Left colon (tissue), 2 donors: Measurements from ENCODE around the gene ADAMTS17. TPM values are rescaled to one million over a fixed set of nuclear protein-coding genes. Genes with fewer than 3 reads are reported as not detected.

Experiments used
- ATAC-seq: fragments of 200-7000 bp; cut with Tn5 transposase; one replicate; pipeline ENCODE4 v1.9.1; 2020; ENCODE audit warnings: mild to moderate bottlenecking, moderate library complexity
- DNase-seq, 2 donors: peaks; one replicate each; pipeline ENCODE4 v3.0.0-alpha.2; 2020
- intact Hi-C, 2 donors: fragments of 100-400 bp; cut with DNase I in 1 of 2; cut with micrococcal nuclease in 1 of 2; formaldehyde crosslinking; loops; one replicate each; pipeline versions ENCODE4 v1.11.2 to v1.14.0; 2022; cut with DNase I, micrococcal nuclease
- total RNA-seq, 2 donors: library from RNA; stranded (reverse); fragmentation: NEBNext Ultra II Directional; extraction: Animal tissue kit (Norgen Biotek cat#: 25700); gene quantifications; one replicate each; pipeline ENCODE4 v1.2.1, GENCODE V29; 2021
- donor health status: DM: no; HTN: no; CAD: no.
- donor health status: DM: yes; HTN: yes; CAD: no.

ADAMTS17 gene
- total RNA-seq, 2 donors from 2014 or later = 5.9 to 7.4 TPM

GRCh38 chr15:100008258-100008657 lies 333.5 kb downstream of the ADAMTS17 start:
- intact Hi-C loops = no loop called here
- DNase-seq (no peak), ATAC-seq (no peak)

GRCh38 chr15:100007609-100008008 lies 334.2 kb downstream of the ADAMTS17 start:
- ATAC-seq (no peak), DNase-seq (no peak)
- intact Hi-C loops = no loop called here

- intact Hi-C loops = no loop called here
- DNase-seq (no peak), ATAC-seq (no peak)
Observed at GRCh38 chr15:100005715-100006114, 336.1 kb downstream of the ADAMTS17 start.

- intact Hi-C loops = no loop called here
- ATAC-seq (no peak), DNase-seq (no peak)
Observed at GRCh38 chr15:100005013-100005412, 336.8 kb downstream of the ADAMTS17 start.

GRCh38 chr15:100002787-100003536 lies 338.8 kb downstream of the ADAMTS17 start:
- no peak for DNase-seq

GRCh38 chr15:100002086-100002620 lies 339.6 kb downstream of the ADAMTS17 start:
- DNase-seq = no peak

More at GRCh38 chr15:100002787-100003536, 338.8 kb downstream of the ADAMTS17 start:
- intact Hi-C loops = no loop called here
- no peak for ATAC-seq

GRCh38 chr15:100001405-100001804 lies 340.4 kb downstream of the ADAMTS17 start:
- DNase-seq (no peak), ATAC-seq (no peak)
- intact Hi-C loops = no loop called here

More at GRCh38 chr15:100002086-100002620, 339.6 kb downstream of the ADAMTS17 start:
- intact Hi-C loops = no loop called here
- ATAC-seq = no peak

GRCh38 chr15:99999282-100000070 lies 342.3 kb downstream of the ADAMTS17 start:
- intact Hi-C loops = no loop called here
- ATAC-seq (no peak), DNase-seq (no peak)

GRCh38 chr15:99998661-99999101 lies 343.1 kb downstream of the ADAMTS17 start:
- DNase-seq (no peak), ATAC-seq (no peak)
- intact Hi-C loops = no loop called here

GRCh38 chr15:99997112-99997651 lies 344.6 kb downstream of the ADAMTS17 start:
- intact Hi-C loops = no loop called here
- no peak for ATAC-seq
- DNase-seq = peak in 1 of 2 donors; percentile 15

GRCh38 chr15:99996660-99997059 lies 345.1 kb downstream of the ADAMTS17 start:
- intact Hi-C loops = no loop called here
- DNase-seq (no peak), ATAC-seq (no peak)

- intact Hi-C loops = no loop called here
- DNase-seq (no peak), ATAC-seq (no peak)
Observed at GRCh38 chr15:99995543-99995942, 346.2 kb downstream of the ADAMTS17 start.

GRCh38 chr15:99994849-99995248 lies 346.9 kb downstream of the ADAMTS17 start:
- ATAC-seq = no peak
- DNase-seq = no peak
- intact Hi-C loops = no loop called here

- intact Hi-C loops = no loop called here
- peak in 1 of 2 donors; percentile 16 for DNase-seq
- no peak for ATAC-seq
Observed at GRCh38 chr15:99993681-99994131, 348.1 kb downstream of the ADAMTS17 start.

GRCh38 chr15:99993262-99993661 lies 348.5 kb downstream of the ADAMTS17 start:
- intact Hi-C loops = no loop called here
- ATAC-seq (no peak), DNase-seq (no peak)

- peak in 1 of 2 donors; percentile 10 for DNase-seq
- intact Hi-C loops = no loop called here
Observed at GRCh38 chr15:99992611-99993231, 349.1 kb downstream of the ADAMTS17 start.

GRCh38 chr15:99989095-99989494 lies 352.7 kb downstream of the ADAMTS17 start:
- intact Hi-C loops = no loop called here
- DNase-seq = no peak
- no peak for ATAC-seq

More at GRCh38 chr15:99992611-99993231, 349.1 kb downstream of the ADAMTS17 start:
- no peak for ATAC-seq

GRCh38 chr15:99987701-99988100 lies 354.1 kb downstream of the ADAMTS17 start:
- ATAC-seq (no peak), DNase-seq (no peak)
- intact Hi-C loops = no loop called here

GRCh38 chr15:99987119-99987506 lies 354.7 kb downstream of the ADAMTS17 start:
- no peak for DNase-seq

More at GRCh38 chr15:99987119-99987506, 354.7 kb downstream of the ADAMTS17 start:
- ATAC-seq = no peak
- intact Hi-C loops = no loop called here
